ENCODE data around the gene U2AF2.

Gene U2AF2

DNA sequence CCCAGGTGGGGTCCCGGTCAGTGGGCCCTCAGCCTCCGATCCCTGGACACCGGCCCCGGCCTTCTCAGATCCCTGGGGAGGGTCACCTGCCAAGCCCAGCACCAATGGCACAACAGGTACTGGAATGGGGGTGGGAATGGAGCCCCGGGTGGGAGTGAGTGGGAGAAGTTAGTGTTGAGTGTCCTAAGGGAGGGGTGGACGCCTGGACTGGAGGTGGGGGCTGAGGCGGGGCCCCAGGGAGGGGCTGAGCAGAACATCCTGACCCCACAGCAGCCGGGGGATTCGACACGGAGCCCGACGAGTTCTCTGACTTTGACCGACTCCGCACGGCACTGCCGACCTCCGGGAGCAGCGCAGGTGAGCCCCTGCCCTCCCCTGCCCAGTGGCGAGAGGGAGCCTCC is 37.8 kb downstream of the U2AF2 start:
- no peak overlapping the region for H3K4me3 ChIP-seq (ENCODE audit: low read depth, low read length)
- TF ChIP-seq, protein P1, sequence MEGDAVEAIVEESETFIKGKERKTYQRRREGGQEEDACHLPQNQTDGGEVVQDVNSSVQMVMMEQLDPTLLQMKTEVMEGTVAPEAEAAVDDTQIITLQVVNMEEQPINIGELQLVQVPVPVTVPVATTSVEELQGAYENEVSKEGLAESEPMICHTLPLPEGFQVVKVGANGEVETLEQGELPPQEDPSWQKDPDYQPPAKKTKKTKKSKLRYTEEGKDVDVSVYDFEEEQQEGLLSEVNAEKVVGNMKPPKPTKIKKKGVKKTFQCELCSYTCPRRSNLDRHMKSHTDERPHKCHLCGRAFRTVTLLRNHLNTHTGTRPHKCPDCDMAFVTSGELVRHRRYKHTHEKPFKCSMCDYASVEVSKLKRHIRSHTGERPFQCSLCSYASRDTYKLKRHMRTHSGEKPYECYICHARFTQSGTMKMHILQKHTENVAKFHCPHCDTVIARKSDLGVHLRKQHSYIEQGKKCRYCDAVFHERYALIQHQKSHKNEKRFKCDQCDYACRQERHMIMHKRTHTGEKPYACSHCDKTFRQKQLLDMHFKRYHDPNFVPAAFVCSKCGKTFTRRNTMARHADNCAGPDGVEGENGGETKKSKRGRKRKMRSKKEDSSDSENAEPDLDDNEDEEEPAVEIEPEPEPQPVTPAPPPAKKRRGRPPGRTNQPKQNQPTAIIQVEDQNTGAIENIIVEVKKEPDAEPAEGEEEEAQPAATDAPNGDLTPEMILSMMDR (IDR thresholded peaks at IDR 0.05; ENCODE audit: low read depth, low read length, missing control alignments), result no peak
- no peak for DNase-seq (ENCODE audit: low read depth)
- in situ Hi-C loops (cut with HindIII; ENCODE audit: low sequenced_read_pairs), result no loop called here

DNA sequence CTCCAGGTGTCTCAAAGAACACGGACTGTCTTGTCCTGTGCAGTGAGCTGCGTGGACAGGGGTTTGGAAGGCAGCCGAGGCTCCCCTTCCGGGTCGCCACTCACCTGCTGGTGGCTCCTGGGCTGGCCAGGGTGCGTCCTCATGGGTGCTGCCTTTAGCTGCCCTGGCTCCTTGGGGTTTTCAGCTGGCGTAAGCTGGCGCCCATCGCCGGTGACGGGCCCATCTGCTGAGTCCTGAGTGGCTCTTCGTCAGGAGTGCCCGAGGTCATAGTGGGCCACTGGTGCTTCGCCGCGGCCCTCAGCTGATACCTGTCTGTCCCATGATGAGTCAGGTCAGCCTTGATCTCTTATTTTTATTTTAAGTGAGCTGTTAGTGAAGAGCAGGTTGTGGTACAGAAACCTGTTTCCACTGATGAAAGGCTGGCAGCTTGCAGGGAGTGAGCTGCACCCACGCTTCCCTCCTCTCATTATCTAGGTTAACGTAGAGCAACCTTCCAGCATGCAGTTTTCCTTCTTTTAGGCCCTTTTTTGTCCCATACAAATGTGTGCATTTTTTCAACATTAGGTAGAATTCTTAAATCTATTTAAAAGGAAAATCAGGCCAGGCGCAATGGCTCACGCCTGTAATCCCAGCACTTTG is 38.6 kb downstream of the U2AF2 start:
- no peak for DNase-seq (ENCODE audit: low read depth)
- in situ Hi-C loops (cut with HindIII; ENCODE audit: low sequenced_read_pairs), result no loop called here
- TF ChIP-seq, protein P1 (IDR thresholded peaks at IDR 0.05; ENCODE audit: low read depth, low read length, missing control alignments), result no peak
- no peak overlapping the region for H3K4me3 ChIP-seq (ENCODE audit: low read depth, low read length)

DNA sequence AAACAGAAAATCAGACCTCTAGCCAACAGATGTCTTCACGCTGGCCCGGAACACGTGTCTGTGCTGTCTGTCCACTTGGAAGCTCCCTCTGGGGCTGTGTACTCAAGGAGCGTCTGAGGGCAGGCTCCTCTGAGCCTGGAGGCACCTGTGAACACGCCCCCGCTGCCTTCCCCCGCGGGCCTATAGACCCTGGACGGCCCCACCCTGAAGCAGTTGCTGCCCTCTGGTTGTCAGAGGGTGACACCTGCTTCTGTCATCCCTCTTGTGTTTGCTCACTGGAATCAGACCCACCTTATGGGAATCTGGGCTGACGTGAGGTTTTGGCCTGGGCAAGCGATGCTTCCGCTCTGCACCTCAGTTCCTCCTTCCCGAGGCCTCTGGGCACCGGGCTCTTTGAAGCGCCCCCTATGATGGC is 39.4 kb downstream of the U2AF2 start:
- in situ Hi-C loops (cut with HindIII; ENCODE audit: low sequenced_read_pairs), result no loop called here
- TF ChIP-seq, protein P1 (IDR thresholded peaks at IDR 0.05; ENCODE audit: low read depth, low read length, missing control alignments), result no peak
- no peak for DNase-seq (ENCODE audit: low read depth)
- H3K4me3 ChIP-seq (ENCODE audit: low read depth, low read length), result no peak overlapping the region

DNA sequence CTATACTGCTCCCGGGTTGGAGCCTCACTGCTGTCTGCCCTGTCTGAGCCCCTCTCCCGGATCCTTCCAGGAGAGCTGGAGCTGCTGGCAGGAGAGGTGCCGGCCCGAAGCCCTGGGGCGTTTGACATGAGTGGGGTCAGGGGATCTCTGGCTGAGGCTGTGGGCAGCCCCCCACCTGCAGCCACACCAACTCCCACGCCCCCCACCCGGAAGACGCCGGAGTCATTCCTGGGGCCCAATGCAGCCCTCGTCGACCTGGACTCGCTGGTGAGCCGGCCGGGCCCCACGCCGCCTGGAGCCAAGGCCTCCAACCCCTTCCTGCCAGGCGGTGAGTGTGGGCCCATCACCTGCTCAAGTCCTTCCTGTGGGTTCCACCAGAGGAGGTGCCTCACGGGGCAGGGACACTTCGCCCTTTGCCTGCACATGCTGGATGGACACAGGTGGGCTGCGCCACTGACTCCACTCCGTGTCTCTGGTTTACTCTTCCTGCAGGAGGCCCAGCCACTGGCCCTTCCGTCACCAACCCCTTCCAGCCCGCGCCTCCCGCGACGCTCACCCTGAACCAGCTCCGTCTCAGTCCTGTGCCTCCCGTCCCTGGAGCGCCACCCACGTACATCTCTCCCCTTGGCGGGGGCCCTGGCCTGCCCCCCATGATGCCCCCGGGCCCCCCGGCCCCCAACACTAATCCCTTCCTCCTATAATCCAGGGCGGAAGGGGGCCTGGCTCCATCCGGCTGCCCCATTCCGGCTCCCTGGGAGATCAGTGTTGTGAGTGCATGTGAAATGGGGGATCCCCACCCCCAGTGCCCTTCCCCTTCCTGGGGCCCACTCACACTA is 40.0 kb downstream of the U2AF2 start:
- TF ChIP-seq, protein P1 (IDR thresholded peaks at IDR 0.05; ENCODE audit: low read depth, low read length, missing control alignments), result no peak
- no peak for DNase-seq (ENCODE audit: low read depth)
- H3K4me3 ChIP-seq (ENCODE audit: low read depth, low read length), result no peak overlapping the region
- in situ Hi-C loops (cut with HindIII; ENCODE audit: low sequenced_read_pairs), result no loop called here

DNA sequence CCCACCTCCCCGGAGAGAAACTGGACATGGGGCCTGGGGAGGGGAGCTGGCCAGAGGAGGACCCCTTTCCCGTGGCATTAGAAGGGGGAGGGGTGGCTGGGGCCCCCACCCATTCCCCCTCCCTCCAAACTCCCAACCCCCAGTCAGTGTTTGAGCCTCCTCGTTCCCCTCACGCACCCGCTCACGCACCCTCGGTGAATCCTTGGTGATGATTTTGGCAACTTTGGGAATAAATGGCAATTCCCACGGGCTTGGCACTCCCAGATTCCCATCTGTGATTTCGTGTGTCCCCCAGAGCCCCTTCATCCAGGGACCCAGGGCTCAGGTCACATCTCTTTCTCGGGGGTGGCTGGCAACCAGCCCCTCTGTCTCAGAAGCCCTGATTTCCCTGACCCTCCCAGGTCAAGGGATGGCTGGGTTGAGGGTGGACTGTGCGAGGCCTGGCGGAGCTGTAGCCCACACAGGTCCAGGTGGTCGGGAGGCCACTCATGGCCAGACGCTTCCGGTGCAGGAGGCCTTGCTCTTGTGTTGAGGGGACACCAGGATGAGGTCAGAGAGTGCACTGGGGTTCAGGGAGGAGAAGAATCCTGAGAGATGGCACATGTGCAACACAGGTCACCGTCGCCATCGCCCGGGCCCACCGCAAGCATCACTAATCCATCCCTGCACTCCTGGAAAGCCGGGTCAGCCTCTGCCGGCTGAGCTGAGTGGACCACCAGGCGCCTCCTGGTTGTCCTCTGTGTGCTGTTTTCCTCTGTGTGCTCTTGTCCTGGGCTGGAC is 40.9 kb downstream of the U2AF2 start:
- H3K4me3 ChIP-seq (ENCODE audit: low read depth, low read length), result no peak overlapping the region
- TF ChIP-seq, protein P1 (IDR thresholded peaks at IDR 0.05; ENCODE audit: low read depth, low read length, missing control alignments), result no peak
- no peak for DNase-seq (ENCODE audit: low read depth)
- in situ Hi-C loops (cut with HindIII; ENCODE audit: low sequenced_read_pairs), result no loop called here

DNA sequence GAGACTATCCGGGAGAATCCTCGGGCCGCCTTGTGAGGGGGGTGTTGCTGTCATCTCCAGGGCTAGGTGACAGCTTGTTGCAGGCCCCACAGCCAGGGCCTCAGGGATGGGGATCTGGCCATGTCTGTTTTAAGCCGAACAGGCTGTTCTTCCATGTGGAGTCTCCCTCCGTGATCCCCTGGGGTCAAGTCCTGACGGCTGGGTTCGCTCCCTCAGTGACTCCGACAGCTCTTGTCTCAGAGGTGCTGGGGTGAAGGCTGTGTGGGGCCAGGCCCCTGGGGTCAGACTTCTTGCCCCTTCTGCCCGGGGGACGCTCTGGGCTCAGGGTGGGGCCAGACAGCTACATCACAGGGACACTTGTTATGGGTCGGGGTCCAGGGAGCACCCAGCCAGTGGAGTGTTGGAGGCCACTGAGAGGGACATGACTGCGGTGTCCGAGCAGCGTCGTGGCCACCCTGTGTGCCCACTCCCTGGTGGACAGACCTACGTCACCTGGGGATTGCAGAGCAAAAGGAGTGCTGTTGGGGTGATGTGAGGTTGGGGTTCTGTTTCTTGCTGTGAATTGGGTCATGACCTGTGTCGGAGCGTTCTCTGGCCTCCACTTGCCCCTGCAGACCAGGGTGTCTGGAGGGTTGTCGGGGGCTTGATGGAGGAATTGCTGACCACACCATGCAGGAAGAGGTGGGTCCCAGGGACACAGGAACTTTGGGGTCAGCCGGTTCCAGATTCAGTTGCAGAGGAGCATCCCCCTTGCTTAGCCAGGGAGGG is 41.6 kb downstream of the U2AF2 start:
- in situ Hi-C loops (cut with HindIII; ENCODE audit: low sequenced_read_pairs), result no loop called here
- TF ChIP-seq, protein P1 (IDR thresholded peaks at IDR 0.05; ENCODE audit: low read depth, low read length, missing control alignments), result no peak
- no peak for DNase-seq (ENCODE audit: low read depth)

More for the DNA sequence above, 41.6 kb downstream of the U2AF2 start:
- H3K4me3 ChIP-seq (ENCODE audit: low read depth, low read length), result no peak overlapping the region

Measured in astrocyte of the cerebellum (primary cell).